MM.1S (cell line): ENCODE measurements around the gene ZNF827.

Experiments
- DNase-seq: peaks from one replicate; pipeline ENCODE4 v3.0.0-alpha.2; 2015
- H2AFZ ChIP-seq: fragments of 300-600 bp; sonication (generic); 2 replicates; pipeline ENCODE4 v1.6.0; 2016; ENCODE audit warnings: antibody characterized with exemption, low read length
- H3F3A ChIP-seq: fragments of 300-600 bp; sonication (generic); 2 replicates; pipeline ENCODE4 v1.6.1; 2016; ENCODE audit warnings: mild to moderate bottlenecking, antibody characterized with exemption, low read length, moderate library complexity, mixed read lengths; ENCODE audit not compliant: insufficient read depth
- H3K27ac ChIP-seq: fragments of 300-600 bp; sonication (generic); 2 replicates; pipeline ENCODE4 v1.5.1; 2016; ENCODE audit warnings: mild to moderate bottlenecking, low read length
- H3K27me3 ChIP-seq: fragments of 300-600 bp; sonication (generic); replicated peaks from 2 replicates; pipeline ENCODE4 v1.6.0; 2016; ENCODE audit warnings: low read length; ENCODE audit not compliant: insufficient read depth
- H3K36me3 ChIP-seq: fragments of 300-600 bp; sonication (generic); replicated peaks from 2 replicates; pipeline ENCODE4 v1.6.1; 2016; ENCODE audit warnings: mild to moderate bottlenecking, low read length, mixed read lengths; ENCODE audit not compliant: insufficient read depth
- H3K4me1 ChIP-seq: fragments of 300-600 bp; sonication (generic); 2 replicates; pipeline ENCODE4 v1.6.1; 2016; ENCODE audit warnings: low read length, mixed read lengths
- H3K4me2 ChIP-seq: fragments of 300-600 bp; sonication (generic); 2 replicates; pipeline ENCODE4 v1.6.0; 2016; ENCODE audit warnings: low read depth, low read length
- H3K4me3 ChIP-seq: fragments of 300-600 bp; sonication (generic); 2 replicates; pipeline ENCODE4 v1.5.1; 2016; ENCODE audit warnings: low read length, mixed read lengths
- H3K79me2 ChIP-seq: fragments of 300-600 bp; sonication (generic); 2 replicates; pipeline ENCODE4 v1.6.1; 2016; ENCODE audit warnings: mixed run types, low read length, mixed read lengths
- H3K9ac ChIP-seq: fragments of 300-600 bp; sonication (generic); 2 replicates; pipeline ENCODE4 v1.6.1; 2016; ENCODE audit warnings: low read length, mixed read lengths
- H3K9me2 ChIP-seq: fragments of 300-600 bp; sonication (generic); replicated peaks from 2 replicates; pipeline ENCODE4 v1.6.1; 2016; ENCODE audit warnings: mild to moderate bottlenecking, low read length, mixed read lengths; ENCODE audit not compliant: insufficient read depth
- H3K9me3 ChIP-seq: fragments of 300-600 bp; sonication (generic); replicated peaks from 2 replicates; pipeline ENCODE4 v1.6.1; 2016; ENCODE audit warnings: mild to moderate bottlenecking, low read length, mixed read lengths; ENCODE audit not compliant: insufficient read depth
- H4K20me1 ChIP-seq: fragments of 300-600 bp; sonication (generic); 2 replicates; pipeline ENCODE4 v1.6.1; 2016; ENCODE audit warnings: mild to moderate bottlenecking, low read length, moderate library complexity, mixed read lengths; ENCODE audit not compliant: insufficient read depth
- CTCF ChIP-seq: fragments of 300-600 bp; sonication (generic); IDR thresholded peaks from 2 replicates; pipeline ENCODE4 v1.5.1; 2016; ENCODE audit warnings: antibody characterized with exemption, low read length, mixed read lengths
- EZH2 ChIP-seq: fragments of 300-600 bp; sonication (generic); optimal IDR thresholded peaks from 2 replicates; pipeline ENCODE3; 2017; ENCODE audit warnings: low read depth, mild to moderate bottlenecking, antibody characterized with exemption, low read length, mixed read lengths
- EZH2phosphoT487 ChIP-seq: fragments of 300-600 bp; sonication (generic); IDR thresholded peaks from 2 replicates; pipeline ENCODE4 v1.6.1; 2018; ENCODE audit warnings: antibody characterized with exemption, low read length

The ZNF827 gene

GRCh38 chr4:145873901-145874300, 64.7 kb downstream of the ZNF827 start:
- Histone ChIP-seq H3K36me3 (no peaks in the 10 kb centered on the region), H3F3A (peaks cover 20% of the 10 kb centered on the region), H4K20me1 (no peaks in the 10 kb centered on the region), H3K4me2 (no peak overlapping the region), H3K9ac (no peak overlapping the region), H3K27me3 (no peaks in the 10 kb centered on the region), H3K4me1 (peaks cover 30% of the 10 kb centered on the region), H3K4me3 (no peak overlapping the region), H3K79me2 (no peaks in the 10 kb centered on the region), H3K27ac (no peak overlapping the region), H3K9me3 (no peaks in the 10 kb centered on the region), H3K9me2 (no peaks in the 10 kb centered on the region), H2AFZ (no peak overlapping the region)
- DNase-seq, result no peak
- TF ChIP-seq CTCF (no peak), EZH2phosphoT487 (no peak), EZH2 (no peak)

GRCh38 chr4:145871209-145871608, 67.4 kb downstream of the ZNF827 start:
- no peak overlapping the region for H3K9ac ChIP-seq
- TF ChIP-seq CTCF, result no peak
- DNase-seq, result no peak
- no peaks in the 10 kb centered on the region for H3K36me3 ChIP-seq
- H3K27me3 ChIP-seq, result no peaks in the 10 kb centered on the region
- peak overlapping the region; percentile 70; the same call in 1 of the 2 replicates for H3K27ac ChIP-seq
- no peak overlapping the region for H3K4me3 ChIP-seq
- no peaks in the 10 kb centered on the region for H4K20me1 ChIP-seq
- H2AFZ ChIP-seq, result no peak overlapping the region
- H3K4me2 ChIP-seq, result peak overlapping the region; percentile 85; the same call in 1 of the 2 replicates
- H3K79me2 ChIP-seq, result no peaks in the 10 kb centered on the region
- peaks cover 45% of the 10 kb centered on the region for H3K4me1 ChIP-seq
- H3K9me3 ChIP-seq, result no peaks in the 10 kb centered on the region
- H3K9me2 ChIP-seq, result no peaks in the 10 kb centered on the region
- H3F3A ChIP-seq, result peaks cover 24% of the 10 kb centered on the region

- no peaks in the 10 kb centered on the region for H3K27me3 ChIP-seq
- H2AFZ ChIP-seq, result peak overlapping the region; percentile 36
- peak; percentile 74 for DNase-seq
- peak overlapping the region; percentile 70 for H3K27ac ChIP-seq
- peak overlapping the region; percentile 39; the same call in 1 of the 2 replicates for H3K9ac ChIP-seq
- H3K4me3 ChIP-seq, result peak overlapping the region; percentile 45
- no peaks in the 10 kb centered on the region for H3K9me2 ChIP-seq
- no peaks in the 10 kb centered on the region for H3K79me2 ChIP-seq
- peak overlapping the region; percentile 85 for H3K4me2 ChIP-seq
- TF ChIP-seq CTCF, result no peak
- TF ChIP-seq EZH2phosphoT487, result no peak
- TF ChIP-seq EZH2, result no peak
- H4K20me1 ChIP-seq, result no peaks in the 10 kb centered on the region
- no peaks in the 10 kb centered on the region for H3K9me3 ChIP-seq
- H3K36me3 ChIP-seq, result no peaks in the 10 kb centered on the region
- H3F3A ChIP-seq, result peaks cover 24% of the 10 kb centered on the region
- H3K4me1 ChIP-seq, result peaks cover 51% of the 10 kb centered on the region
These were observed 68.2 kb downstream of the ZNF827 start for GRCh38 chr4:145870155-145871020.
